ENCODE results near the gene TMCO2. TPM values are rescaled to one million over a fixed set of nuclear protein-coding genes. Genes with fewer than 3 reads are reported as not detected.

Gene TMCO2
- 0.20 TPM in 1 of 2 replicates, not detected in the other for total RNA-seq

GRCh38 chr1:40247655-40248054, at the start of gene TMCO2:
Gene TMCO2 (plus strand): TSS chr1:40247937. CDS start chr1:40247994, 57 bp downstream.

GRCh38 chr1:40257688-40258444, 10.1 kb downstream of the TMCO2 start, which contains the start of gene ZMPSTE24:
Gene ZMPSTE24 (plus strand): TSS chr1:40258236. CDS start chr1:40258272, 36 bp downstream.

Other genes with a start within 250 kb of the TMCO2 start
- 430 and 513 TPM in 2 replicates for gene CAP1, start 207.2 kb upstream of the TMCO2 start, total RNA-seq
- 63.6 and 66.4 TPM in 2 replicates for gene PPT1, start 150.7 kb upstream of the TMCO2 start, total RNA-seq
- gene RLF, start 86.5 kb upstream of the TMCO2 start, total RNA-seq, result 30.1 and 38.9 TPM in 2 replicates
- gene ZMPSTE24, start 10.3 kb downstream of the TMCO2 start, total RNA-seq, result 64.0 and 84.4 TPM in 2 replicates
- 1.4 and 1.5 TPM in 2 replicates for gene COL9A2, start 69.3 kb downstream of the TMCO2 start, total RNA-seq
- gene SMAP2, start 125.8 kb downstream of the TMCO2 start, total RNA-seq, result 17.3 and 24.0 TPM in 2 replicates
- 1.8 and 3.7 TPM in 2 replicates for gene ZFP69B, start 202.5 kb downstream of the TMCO2 start, total RNA-seq
- 2.1 and 3.1 TPM in 2 replicates for gene ZFP69, start 229.4 kb downstream of the TMCO2 start, total RNA-seq

All from smooth muscle cell of the pulmonary artery (primary cell).